HG03571 (cell line): Measurements from ENCODE around the gene SCTR.

Source experiments
- ATAC-seq: cut with Tn5 transposase; IDR thresholded peaks from one replicate; pipeline ENCODE4 v1.9.1; 2021; ENCODE audit not compliant: unreplicated experiment

Gene SCTR

GRCh38 chr2:119523952-119524694, at the start of gene SCTR:
Gene SCTR (minus strand): TSS chr2:119524483. CDS start chr2:119524226, 257 bp downstream.
- ATAC-seq: no peak

GRCh38 chr2:119567292-119567691, 43.0 kb upstream of the SCTR start:
- no peak for ATAC-seq

GRCh38 chr2:119565481-119565880, 41.2 kb upstream of the SCTR start:
- no peak for ATAC-seq

- no peak for ATAC-seq
These were observed 29.5 kb upstream of the SCTR start for GRCh38 chr2:119553687-119554344.

GRCh38 chr2:119552902-119553301, 28.6 kb upstream of the SCTR start:
- ATAC-seq: no peak

- ATAC-seq: no peak
These were observed 26.6 kb upstream of the SCTR start for GRCh38 chr2:119550856-119551255.

- ATAC-seq: no peak
These were observed 26.1 kb upstream of the SCTR start for GRCh38 chr2:119550346-119550745.

- ATAC-seq: no peak
These were observed 25.0 kb upstream of the SCTR start for GRCh38 chr2:119549241-119549640.

- no peak for ATAC-seq
These were observed 24.3 kb upstream of the SCTR start for GRCh38 chr2:119548516-119549120.

- ATAC-seq: no peak
These were observed 22.1 kb upstream of the SCTR start for GRCh38 chr2:119546447-119546767.

GRCh38 chr2:119545754-119546446, 21.6 kb upstream of the SCTR start:
- ATAC-seq: no peak

GRCh38 chr2:119544939-119545475, 20.7 kb upstream of the SCTR start:
- ATAC-seq: no peak

- ATAC-seq: no peak
These were observed 20.0 kb upstream of the SCTR start, which contains the start of gene CFAP221 for GRCh38 chr2:119544075-119544938. Gene CFAP221 (plus strand): TSS chr2:119544449. CDS start chr2:119546132, 1,683 bp downstream.

GRCh38 chr2:119541476-119541875, 17.2 kb upstream of the SCTR start:
- no peak for ATAC-seq

GRCh38 chr2:119537792-119538191, 13.5 kb upstream of the SCTR start:
- ATAC-seq: no peak

- no peak for ATAC-seq
These were observed 12.4 kb upstream of the SCTR start for GRCh38 chr2:119536707-119537106.

GRCh38 chr2:119536211-119536610, 11.9 kb upstream of the SCTR start:
- no peak for ATAC-seq

- no peak for ATAC-seq
These were observed 9.3 kb upstream of the SCTR start for GRCh38 chr2:119533560-119533959.

GRCh38 chr2:119531292-119531691, 7.0 kb upstream of the SCTR start:
- ATAC-seq: no peak

GRCh38 chr2:119527999-119528398, 3.7 kb upstream of the SCTR start:
- no peak for ATAC-seq
